Measurements from ENCODE around the gene RBBP4.
"Not testable (repeated sequence)": the region's sequence is repeated elsewhere in the genome, so short reads cannot be mapped to it uniquely, and the experiment has no call there.

Gene RBBP4

DNA sequence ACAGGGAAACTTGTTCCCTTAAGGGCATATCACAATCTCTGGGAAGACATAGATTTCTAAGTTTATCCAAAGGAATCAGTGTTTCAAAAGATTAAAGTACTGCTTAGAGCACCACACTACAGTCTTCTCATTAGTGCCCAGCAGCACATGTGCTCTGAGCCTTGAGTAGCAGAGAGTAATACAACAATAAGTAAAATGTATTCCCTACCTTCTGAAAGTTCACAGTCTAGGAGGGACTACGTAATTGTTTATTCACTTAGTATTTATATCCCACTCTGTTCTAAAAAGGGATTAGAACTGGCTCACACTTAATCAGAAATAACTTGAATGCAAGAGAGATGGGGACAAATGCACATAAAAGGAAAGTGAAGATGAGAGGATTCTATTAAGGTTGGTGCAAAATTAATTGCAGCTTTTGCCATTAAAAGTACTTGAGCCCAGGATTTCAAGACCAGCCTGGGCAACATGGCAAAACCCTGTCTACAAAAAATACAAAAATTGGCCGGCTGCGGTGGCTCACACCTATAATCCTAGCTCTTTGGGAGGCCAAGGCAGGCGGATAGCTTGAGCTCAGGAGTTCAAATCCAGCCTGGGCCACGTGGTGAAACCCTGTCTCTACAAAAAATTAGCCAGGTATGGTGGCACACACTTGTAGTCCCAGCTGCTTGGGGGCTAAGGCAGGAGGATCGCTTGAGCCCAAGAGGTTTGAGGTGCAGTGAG is 42.6 kb downstream of the RBBP4 start:
- DNase-seq (ENCODE audit: low read depth): no peak

DNA sequence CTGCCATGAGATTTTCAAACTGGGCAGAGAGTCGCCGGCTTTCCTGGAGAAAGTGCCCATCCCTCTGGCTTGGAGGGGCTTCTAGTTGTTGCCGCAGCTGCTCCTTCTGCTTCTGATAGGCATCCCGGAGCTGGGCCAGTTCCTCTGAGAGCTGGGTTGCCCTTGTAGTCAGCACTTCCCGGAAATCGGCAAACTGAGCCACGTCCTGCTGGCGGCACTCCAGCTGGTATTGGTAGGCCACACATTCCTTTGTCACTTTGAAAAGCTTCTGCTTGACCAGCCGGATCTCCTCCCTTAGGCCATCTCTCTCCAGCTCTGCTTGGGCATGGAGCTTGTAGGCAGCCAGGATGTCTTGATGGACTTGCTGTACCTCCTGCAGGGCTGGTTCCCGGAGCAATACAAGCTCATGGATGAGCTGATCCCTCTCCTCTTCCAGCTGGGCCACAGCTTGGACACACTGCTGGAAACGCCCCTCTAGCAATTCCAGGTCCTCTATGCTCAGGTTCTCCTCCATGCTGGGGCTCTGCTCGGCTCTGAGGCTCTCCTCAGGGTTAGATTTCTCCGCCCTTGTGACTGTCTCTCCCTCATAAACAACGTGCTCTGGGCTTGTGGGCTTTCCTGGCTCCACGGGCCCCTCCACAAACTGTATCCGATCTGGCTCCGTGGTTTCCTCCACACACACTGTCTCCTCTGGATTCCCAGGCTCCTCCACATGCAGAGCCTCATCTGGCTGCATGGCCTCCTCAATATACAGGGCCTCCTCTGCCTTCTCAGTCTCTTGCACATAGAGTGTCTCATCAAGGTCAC is 44.3 kb downstream of the RBBP4 start:
- no peak for DNase-seq (ENCODE audit: low read depth)

DNA sequence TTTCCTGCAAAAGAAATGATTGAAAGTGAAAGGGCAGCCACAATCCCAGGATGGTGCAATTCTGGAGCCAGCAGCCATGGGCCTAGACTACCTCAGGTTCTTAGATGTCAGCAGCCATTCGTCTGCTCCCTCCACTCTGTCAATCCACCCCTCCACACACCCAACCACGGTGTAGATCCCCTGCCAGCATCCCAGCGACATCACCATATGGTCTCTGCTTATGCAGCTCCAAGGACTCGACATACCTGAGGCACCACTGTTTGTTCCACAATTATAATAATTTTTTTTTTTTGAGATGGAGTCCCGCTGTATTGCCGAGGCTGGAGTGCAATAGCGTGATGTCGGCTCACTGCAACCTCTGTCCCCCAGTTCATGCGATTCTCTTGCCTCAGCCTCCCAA is 45.0 kb downstream of the RBBP4 start:
- DNase-seq (ENCODE audit: low read depth): no peak

DNA sequence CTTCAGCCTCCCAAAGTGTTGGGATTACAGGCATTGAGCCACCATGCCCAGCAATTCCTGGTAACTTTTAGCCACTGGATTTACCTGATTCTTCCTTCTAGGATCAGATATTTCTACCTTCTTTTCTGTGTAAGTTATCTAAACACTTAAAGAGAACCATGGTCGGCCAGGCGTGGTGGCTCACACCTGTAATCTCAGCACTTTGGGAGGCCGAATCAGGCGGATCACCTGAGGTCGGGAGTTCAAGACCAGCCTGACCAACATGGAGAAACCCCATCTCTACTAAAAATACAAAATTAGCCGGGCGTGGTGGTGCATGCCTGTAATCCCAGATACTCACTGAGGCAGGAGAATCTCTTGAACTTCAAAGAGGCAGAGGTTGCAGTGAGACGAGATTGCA is 46.0 kb downstream of the RBBP4 start:
- not testable (repeated sequence) for DNase-seq (ENCODE audit: low read depth)

DNA sequence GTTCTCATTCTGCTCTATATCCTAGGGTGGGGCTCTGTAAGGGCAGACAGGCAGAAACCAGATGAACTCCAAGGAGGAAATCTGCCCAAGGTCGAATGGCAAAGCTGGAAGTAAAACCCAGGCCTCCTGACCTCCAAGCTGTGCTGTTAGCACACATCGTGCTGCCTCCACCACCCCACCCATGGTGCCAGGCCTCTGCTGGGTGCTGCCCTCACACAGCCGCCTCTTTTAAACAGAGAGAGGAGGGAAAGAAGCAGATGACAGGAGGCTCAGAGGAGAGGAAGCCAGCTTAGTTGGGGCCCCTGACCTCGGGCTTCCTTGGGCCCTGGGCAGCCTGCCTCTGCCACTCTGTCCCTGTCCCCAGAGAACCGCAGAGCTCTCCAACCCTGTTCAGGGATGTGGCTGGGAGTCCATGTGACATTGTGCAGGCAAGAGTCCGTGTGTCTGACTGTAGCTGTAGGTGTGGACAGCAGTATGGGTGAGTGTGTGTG is 50.5 kb downstream of the RBBP4 start:
- DNase-seq (ENCODE audit: low read depth): no peak

DNA sequence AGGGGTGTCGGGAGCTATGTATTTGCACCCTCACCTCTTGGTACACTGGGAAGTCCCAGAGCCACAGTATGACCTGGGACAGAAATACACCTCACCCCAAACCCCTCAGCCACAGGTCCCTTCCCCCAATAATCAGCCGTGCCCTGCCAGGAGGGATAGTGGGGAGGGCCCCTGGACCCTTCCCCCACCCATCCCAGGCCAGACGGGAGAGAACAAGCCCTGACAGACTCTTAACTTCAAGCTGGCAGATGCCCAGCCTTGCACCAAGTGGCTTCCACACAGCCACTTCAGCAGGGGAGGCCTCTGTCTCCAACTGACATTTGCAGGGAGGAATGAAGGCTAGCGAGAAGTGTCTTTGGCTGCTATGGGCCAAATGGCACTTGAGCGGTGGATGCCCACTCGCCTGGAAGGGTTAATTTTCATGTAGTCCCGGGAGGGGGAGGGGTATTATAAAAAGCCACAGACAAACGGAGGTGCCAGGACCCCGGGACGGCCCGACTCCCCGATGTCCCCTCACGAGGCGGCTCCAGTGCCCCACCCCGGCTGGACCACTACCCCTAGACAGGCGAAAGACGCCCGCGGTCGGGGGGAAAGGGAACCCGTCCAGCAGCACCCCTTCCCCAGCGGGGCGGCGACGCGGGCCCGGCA is 51.1 kb downstream of the RBBP4 start:
- DNase-seq (ENCODE audit: low read depth): no peak

DNA sequence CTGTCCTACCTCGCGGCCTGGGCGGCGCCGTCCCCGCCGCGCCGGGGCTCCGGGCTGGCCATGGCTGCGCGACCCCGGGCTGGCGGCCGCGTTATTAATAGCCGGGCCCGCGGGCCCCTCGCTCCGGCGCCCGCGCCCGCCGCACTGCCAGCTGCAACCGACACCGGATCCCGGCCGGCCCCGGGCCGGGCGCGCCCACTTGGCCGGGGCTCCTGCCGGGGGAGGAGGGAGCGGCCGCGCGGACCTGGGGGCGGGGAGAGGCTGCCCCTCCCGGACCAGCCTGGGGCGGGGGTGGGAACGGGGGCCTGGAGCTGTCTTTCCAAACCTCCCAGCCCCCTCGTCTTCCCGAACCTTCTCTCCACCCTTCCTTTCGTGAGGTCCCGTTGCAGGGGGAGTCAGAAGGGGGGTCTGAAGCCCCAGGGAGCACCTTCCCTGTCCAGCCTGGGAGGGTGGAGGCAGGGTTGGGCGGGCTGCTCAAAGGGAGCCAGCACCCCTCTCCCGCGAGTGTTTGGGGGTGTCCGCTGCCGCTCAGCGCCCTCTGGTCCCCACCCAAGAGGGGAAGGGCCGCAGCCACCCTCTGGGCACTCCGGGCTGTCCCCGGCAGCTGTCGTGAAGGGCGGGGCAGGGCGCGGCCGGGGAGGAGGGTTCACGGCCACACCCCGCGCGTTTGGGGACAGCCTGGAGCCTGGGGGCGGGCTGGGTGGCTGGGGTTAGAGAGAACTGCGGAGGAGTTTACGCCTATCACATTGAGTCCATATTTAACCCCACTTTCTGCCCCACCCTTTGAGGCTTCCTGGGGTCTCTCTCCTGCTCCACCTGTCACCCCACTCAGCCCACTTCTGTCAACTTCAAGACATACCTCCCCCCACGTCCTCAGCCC is 51.8 kb downstream of the RBBP4 start, which contains the start of gene SYNC:
SYNC (minus strand) TSS at position 172 of the 880 bp plus-strand sequence; CDS start at position 62, 110 bp downstream.
- no peak for DNase-seq (ENCODE audit: low read depth)

DNA sequence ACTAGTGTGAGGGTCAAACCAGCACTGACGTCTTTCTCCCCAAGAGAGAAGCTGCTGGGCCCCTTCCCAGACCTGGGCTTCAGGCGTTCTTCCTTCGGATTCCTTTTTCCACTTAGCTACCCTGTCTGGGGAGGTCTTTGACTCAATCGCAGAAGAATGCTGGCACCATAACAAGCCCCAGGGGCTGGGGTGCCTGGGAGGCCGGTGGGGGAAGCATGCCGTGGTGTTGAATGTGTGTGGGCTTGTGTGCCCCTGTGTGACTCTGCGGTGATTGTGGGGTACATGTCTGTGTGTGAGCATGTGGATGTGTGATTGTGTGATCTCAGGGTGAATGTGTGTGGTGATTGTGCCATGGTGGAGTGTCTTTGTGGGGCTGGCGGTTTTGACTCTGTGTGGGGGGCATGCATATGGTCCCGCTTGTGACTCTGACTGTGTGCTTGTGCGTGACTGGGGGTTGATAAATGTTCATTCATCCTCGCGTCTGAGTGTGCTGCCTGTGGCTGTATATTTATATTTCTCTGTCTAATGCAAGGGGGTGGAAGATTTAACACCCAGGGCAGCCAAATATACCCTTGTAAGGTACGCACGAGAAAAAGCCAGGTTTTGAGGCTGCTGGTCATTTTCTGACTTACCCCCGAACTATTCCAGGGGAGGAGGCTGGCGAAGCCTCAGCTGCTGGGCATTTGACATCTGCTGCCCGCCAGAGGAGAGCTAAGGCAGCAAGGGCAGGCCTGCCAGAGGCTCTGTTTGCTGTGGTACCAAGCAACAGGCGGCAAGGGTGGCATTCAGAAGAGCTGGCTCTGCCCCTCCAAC is 52.7 kb downstream of the RBBP4 start:
- no peak for DNase-seq (ENCODE audit: low read depth)

DNA sequence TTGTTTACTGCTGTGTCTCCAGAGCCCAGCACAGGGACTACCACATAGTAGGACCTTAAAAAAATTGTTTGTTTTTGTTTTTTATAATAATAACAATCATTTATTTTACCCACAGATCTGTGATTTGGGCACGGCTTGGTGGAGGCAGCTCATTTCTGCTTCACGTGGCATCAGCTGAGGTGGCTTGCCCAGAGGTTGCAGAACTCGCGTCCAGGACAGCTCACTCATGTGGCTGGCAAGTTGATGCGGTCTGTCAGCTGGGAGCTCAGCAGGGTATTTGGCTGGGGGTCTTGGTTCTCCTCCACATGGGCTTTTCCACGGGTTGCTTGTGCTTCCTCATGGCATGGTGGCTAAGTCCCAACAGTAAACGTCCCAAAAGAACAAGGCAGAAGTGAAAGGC is 54.5 kb downstream of the RBBP4 start:
- DNase-seq (ENCODE audit: low read depth): no peak

DNA sequence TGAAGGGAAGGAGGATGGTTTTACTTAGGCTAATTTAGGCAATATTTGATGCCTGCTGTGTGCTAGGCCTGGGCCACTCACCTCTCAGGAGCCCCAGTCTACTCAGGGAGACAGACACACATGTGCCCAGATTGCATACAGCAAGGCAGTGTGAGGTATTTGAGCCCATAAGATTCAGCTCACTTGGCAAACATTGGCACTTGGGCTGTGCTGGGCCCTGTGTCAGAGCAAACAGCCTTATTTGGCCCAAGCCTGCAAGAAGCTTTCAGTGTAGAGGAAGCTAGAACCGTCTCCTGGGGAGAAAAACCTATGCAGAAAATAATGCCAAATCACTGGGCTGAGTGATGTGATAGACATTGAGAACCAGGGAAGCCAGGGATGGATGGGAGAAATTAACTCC is 55.5 kb downstream of the RBBP4 start:
- DNase-seq (ENCODE audit: low read depth): no peak

DNA sequence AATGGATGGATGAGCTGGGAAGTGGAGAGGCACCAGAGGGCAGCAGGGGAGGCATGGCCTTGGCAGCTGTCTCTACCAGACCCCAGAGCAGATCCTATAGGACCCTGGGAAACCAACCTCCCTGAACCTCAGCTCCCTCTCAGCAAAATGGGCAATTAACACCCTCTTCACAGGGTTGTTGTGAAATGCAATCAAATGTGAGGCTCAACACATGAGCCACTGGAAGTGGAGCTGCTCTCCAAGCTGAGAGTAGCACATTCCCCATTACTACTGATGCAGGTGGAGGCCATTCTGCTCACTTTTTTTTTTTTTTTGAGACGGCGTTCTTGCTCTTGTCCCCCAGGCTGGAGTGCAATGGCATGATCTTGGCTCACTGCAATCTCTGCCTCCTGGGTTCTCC is 58.1 kb downstream of the RBBP4 start:
- no peak for DNase-seq (ENCODE audit: low read depth)

DNA sequence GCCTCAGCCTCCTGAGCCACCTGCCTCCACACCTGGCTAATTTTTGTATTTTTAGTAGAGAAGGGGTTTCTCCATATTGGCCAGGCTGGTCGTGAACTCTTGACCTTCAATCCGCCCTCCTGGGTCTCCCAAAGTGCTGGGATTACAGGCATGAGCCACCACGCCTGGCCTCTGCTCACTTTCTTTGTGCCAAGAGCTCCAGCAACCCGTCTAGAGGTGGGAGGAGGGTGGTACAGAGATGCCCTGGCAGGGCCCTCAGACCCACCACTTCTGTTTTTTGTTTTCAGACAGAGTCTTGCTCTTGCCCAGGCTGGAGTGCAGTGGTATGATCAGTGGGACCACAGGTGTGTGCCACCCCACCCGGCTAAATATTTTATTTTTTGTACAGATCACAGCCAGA is 58.5 kb downstream of the RBBP4 start:
- no peak for DNase-seq (ENCODE audit: low read depth)

DNA sequence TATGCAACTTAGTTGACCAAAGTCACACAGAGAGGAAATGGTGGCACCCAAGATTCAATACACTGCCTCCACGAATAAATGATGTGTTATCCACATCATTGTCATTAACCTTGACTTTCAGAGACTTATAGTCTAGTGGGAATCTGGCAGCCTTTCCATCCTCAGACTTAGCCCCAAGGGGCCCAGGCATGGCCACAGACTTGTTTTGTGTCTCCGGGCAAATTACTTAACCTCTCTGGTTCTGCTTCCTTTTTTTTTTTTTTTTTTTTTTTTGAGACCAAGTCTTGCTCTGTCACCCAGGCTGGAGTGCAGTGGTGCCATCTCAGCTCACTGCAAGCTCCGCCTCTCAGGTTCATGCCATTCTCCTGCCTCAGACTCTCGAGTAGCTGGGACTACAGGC is 60.2 kb downstream of the RBBP4 start:
- not testable (repeated sequence) for DNase-seq (ENCODE audit: low read depth)

DNA sequence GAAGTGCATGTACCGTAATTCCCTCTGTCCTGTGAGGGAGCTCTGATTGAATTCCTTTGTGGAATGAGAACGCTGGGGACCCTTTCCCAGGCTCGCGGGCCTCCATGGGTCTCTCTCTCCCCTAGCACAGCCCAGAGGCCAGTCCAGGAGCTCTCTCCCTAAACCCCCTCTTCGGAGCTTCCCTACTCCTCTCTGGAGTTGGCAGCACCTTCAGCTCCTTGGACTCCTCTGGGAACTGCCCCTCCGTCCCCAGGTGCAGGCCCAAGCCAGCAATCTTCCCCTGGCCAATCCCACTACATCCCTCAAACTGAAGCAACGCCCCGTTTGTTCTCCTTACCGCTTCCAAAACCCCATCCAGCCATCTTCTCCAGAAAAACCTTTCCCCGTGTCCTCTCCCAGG is 62.1 kb downstream of the RBBP4 start:
- DNase-seq (ENCODE audit: low read depth): no peak

DNA sequence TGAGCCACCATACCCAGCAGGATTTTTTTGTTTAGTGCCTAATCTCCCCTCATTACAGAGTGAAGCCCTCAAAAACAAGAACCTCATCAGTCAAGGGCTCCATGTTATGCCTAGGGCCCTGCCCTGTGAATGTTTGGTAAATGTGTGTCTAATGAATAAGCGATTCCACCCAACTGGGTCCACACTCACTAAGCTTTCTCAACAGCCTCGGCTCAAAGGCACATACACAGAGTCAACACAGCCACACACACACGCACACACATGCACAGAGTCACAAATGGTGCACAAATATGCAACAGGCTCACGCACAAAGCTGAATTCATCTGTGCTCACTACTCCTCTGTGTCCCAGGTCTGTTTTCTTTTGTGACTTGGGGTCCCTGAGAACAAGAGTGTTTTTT is 63.3 kb downstream of the RBBP4 start:
- DNase-seq (ENCODE audit: low read depth): no peak

DNA sequence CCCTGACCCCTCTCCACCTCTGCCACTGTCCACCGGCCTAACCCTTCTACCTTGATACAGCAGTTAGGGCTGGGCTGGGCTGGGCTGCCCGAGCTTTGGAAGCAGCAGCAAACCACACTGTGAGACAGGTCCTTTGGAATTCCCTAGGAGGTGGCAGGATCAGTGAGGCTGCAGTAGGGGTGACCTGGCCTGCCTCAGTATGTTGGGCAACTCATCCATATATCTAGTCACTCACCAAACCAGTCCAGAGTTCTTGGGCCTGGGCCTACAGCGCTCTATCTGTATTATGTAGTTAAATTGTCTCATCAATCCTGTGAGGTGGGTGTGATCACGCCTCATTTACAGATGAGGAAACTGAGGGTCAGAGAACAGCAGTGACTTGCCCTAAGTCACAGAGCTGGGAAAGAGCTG is 64.9 kb downstream of the RBBP4 start:
- DNase-seq (ENCODE audit: low read depth): no peak

DNA sequence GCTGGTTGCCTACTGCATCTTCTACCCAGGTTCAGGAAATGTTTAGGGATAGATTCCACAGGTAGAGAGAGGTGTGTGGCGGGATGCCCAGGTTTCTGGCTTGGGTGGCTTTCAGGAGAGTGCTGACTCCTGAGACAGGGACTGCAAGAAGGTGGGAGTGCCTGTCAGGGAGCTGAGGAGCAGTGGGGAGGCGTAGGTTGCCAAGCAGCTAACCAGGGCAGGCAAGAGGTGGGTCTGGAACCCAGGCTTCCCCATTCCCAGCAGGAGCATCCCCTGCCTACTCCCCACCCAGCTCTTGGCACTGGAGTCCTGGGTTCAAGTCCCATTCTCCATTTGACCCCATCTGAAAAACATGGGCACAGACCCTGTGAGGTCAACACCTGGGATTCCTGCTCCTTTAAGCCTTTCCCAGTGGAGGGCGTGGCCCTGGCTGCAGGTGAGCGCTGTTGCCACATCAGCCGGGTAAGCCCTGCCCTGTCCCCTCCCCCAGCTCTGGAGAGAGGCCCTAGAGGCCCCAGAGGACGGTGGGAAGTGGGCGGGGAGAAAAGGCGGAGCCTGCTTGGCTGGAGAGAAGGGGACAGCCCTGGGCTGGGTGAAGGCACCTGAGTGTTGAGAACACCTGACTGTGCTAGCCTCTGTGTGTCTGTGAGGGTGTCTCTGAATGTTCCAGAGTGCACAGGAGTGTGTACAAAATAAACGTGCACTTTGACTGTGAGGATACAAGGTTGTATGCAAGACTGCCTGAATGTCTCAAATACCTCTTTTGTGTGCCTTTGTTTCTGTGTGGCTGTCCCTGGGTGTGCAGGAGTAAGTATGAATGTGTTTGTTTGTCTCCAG is 65.5 kb downstream of the RBBP4 start:
- peak; percentile 19 for DNase-seq (ENCODE audit: low read depth)

DNA sequence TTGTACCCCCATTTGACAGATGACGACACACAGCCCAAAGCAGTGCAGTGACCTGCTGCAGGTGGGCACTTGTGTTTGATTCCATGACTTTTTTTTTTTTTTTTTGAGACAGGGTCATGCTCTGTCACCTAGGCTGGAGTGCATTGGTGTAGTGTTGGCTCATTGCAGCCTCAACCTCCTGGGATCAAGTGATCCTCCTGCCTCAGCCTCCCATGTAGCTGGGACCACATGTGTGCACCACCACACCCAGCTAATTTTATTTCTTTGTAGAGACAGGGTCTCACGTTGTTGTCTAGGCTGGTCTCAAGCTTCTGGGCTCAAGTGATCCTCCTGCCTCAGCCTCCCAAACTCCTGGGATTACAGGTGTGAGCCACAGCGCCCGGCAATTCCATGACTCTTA is 66.5 kb downstream of the RBBP4 start:
- no peak for DNase-seq (ENCODE audit: low read depth)

DNA sequence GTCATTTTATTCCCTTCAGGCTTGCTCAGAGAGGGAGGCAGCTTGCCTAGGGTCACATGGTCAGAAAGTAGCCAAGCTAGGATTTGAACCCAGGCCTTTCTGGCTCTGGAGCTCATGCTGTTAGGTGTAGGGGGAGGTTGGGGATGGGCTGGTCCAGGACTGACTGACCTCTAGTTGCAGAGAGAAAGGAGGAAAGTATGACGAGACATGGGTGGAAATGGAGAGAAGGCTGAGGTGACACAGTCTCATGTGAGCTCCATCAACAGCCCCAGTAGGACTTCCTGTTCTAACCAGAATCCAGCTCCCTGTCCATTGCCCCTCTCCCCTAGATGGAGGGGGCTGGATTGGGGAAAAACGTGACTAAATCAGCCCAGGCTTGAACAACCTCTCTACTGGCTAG is 67.0 kb downstream of the RBBP4 start:
- DNase-seq (ENCODE audit: low read depth): no peak

DNA sequence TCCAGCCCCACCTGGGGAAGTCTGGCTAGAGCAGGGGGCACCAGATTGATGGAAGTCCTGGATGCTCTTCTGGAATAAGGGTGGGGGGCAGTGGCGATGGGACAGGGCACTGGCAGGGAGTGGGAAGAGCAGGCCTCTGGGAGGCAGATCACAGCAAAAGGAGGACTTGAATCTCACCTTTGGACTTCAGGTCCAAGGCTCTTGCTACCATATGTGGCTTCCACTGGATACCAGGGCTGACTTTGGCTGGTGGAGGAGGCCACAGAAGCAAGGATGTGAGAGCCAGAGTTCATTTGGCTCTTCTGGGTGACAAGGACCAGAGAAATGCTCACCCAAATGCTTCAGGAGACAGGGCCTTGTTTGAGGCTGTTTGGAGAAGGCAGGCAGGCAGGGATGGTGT is 67.5 kb downstream of the RBBP4 start:
- no peak for DNase-seq (ENCODE audit: low read depth)

Data from activated T-cell treated with anti-CD3 and anti-CD28 coated beads for 1 hour (primary cell).